HG03139 (cell line): ENCODE results near the gene G6PC1.
"Not testable (repeated sequence)": the region's sequence is repeated elsewhere in the genome, so short reads cannot be mapped to it uniquely, and the experiment has no call there.

ENCODE experiments used
- ATAC-seq: cut with Tn5 transposase; IDR thresholded peaks from one replicate; pipeline ENCODE4 v1.9.1; 2021; ENCODE audit not compliant: unreplicated experiment

G6PC1 gene

GRCh38 chr17:42901535-42902229 is 1.1 kb downstream of the G6PC1 start:
- ATAC-seq = no peak

DNA sequence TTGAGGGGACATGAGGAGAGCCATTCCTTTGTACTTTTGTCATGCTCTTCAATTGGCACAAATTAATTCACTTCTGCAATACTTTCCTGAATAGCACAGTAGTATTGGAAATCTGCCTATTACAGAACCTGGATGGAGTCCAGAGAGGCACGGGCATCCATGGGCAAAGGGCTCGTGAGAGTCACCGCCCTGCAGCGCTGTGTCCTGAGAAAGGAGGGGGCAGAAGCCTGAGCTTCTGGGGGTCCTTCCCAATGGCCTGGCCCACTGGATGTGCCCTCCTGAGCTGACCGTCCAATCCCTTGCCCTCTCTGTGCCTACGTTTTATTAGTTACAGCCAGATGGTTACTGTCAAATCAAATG is 3.5 kb downstream of the G6PC1 start:
- no peak for ATAC-seq

- ATAC-seq = no peak
Observed at GRCh38 chr17:42906772-42907446, 6.3 kb downstream of the G6PC1 start.

- ATAC-seq = no peak
Observed at GRCh38 chr17:42908872-42909700, 8.5 kb downstream of the G6PC1 start.

GRCh38 chr17:42913522-42913921 is 12.9 kb downstream of the G6PC1 start:
- no peak for ATAC-seq

GRCh38 chr17:42913981-42914617 is 13.5 kb downstream of the G6PC1 start:
- no peak for ATAC-seq

DNA sequence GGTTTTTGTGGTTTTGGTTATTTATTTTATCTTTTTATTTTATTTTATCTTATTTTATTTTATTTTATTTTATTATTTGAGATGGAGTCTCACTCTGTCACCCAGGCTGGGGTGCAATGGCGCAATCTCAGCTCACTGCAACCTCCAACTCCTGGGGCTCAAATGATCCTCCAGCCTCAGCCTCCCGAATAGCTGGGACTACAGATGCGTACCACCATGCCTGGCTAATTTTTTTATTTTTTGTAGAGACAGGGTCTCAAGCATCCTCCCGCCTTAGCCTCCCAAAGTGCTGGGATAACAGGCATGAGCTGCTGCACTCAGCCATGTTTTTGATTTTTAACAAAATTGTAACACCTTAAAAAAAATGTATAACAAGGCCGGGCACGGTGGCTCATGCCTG is 14.7 kb downstream of the G6PC1 start:
- not testable (repeated sequence) for ATAC-seq

DNA sequence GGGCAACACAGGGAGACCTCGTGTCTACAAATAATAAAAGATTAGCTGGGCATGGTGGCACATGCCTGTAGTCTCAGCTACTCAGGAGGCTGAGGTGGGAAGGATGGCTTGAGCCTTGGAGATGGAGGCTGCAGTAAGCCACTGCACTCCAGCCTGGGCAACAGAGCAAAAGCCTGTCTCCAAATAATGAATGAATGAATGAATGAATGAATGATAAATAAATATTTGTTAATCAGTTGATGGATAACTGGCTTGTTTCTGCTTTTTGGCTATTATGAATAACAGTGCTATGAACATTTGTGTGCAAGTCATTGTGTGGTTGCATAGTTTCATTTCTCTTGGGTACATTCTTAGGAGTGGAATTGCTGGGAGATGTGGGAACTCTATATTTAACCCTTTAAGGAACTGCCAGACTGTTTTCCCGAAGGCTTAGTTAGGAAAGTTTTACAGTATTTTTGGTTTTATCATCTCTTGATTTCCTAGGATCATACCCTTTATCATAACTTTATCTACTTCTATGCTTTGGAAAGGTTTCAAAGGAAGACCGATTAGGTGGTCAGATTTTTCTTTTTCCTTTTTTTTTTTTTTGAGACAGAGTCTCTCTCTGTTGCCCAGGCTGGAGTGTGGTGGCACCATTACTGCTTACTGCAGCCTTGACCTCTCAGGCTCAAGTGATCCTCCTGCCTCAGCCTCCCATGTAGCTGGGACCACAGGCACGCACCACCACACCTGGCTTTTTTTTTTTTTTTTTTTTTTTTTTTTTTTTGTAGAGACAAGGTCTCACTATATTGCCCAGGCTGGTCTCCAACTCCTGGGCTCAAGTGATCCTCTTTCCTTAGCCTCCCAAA is 16.0 kb downstream of the G6PC1 start:
- ATAC-seq = not testable (repeated sequence)

- no peak for ATAC-seq
Observed at GRCh38 chr17:42917236-42917603, 16.6 kb downstream of the G6PC1 start.

- ATAC-seq = no peak
Observed at GRCh38 chr17:42918902-42919521, 18.4 kb downstream of the G6PC1 start.

DNA sequence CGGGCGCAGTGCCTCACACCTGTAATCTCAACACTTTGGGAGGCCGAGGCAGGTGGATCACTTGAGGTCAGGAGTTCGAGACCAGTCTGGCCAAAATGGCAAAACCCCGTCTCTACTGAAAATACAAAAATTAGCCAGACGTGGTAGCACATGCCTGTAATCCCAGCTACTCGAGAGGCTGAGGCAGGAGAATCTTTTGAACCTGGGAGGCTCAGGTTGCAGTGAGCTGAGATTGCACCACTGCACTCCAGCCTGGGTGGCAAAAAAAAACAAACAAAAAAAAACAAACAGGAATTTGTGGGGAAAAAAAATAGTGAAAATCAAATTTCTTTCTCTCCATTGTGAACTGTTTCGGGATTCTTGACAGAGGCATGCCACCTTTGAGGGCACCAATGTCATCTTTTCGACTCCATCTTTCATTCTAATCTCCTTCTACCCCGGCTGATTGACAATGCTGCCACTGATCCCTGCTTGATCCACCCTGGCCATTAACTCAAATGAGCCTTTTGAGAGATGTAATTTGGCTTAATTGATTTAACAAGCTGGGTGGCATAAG is 19.0 kb downstream of the G6PC1 start:
- ATAC-seq = not testable (repeated sequence)

DNA sequence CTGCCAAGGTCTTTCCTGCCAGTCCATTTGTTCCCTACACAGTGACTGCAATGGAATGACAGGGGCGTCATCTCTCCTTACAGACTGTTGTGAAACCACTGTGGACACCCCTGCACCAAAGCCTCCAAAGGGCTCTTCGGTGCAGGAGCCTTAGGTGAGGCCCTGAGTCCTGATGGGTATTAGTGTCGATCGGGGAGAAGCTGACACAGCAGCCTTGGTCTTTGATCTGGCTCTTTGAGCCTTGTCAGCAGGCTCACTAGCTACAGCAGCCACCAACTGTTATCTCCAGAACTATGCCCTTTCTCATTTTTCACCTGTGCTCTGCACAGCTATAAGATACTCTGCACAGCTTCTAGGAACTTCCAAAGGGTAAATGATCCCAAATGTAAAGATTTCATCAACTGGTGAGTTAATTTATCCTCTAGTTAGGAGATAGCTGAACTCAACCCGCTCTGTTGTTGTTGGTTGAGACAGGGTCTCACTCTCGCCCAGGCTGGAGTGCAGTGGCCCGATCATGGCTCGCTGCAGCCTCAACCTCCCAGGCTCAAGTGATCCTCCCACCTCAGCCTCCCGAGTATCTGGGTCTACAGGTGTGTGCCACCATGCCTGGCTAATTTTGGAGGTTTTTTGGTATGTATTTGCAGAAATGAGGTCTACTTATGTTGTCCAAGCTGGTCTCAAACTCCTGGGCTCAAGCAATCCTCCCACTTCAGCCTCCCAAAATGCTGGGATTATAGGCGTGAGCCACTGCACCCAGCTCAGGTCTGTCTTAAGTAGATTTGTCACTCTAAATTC is 19.7 kb downstream of the G6PC1 start:
- no peak for ATAC-seq

DNA sequence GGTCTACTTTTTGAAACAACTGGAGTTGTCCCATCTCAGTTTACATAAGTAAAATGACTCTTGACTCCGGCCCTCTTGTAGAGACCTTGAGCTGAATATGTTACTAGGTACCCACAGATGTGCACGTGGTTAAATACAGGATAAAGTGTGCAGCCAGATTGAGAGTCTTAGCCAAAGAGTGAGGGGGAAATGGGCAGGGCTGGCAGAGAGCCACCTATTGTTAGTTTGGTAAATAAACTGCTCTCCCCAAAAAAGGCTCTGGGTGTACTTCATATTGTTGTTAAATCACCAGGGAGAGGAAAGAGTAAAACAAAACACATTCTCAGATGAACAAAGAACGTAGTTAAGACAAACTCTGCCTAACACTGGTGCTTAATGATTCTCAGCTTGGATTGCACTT is 20.3 kb downstream of the G6PC1 start:
- ATAC-seq = no peak

DNA sequence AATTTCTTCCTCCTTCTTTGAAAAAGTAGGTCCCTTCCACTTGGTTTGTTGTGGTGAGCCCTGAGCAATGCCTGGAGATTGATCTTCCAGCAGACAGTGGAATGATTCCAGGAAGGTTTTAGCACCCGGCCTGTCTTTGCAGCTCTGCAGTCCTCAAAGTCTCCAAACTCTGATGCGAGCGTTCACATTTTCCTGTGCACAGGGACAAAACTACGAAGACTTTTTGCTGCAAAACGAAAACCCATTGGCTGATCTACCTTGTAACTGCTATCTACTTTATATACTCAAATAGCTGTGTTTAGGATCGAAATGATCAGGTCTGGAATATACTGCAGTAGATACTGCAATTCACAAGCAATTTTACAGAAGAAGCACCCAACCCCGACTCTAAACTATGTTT is 21.7 kb downstream of the G6PC1 start:
- no peak for ATAC-seq

- not testable (repeated sequence) for ATAC-seq
Observed at GRCh38 chr17:42923472-42923871, 22.9 kb downstream of the G6PC1 start.

- no peak for ATAC-seq
Observed at GRCh38 chr17:42924891-42925290, 24.3 kb downstream of the G6PC1 start.

GRCh38 chr17:42928714-42929496 is 28.3 kb downstream of the G6PC1 start:
- ATAC-seq = no peak

DNA sequence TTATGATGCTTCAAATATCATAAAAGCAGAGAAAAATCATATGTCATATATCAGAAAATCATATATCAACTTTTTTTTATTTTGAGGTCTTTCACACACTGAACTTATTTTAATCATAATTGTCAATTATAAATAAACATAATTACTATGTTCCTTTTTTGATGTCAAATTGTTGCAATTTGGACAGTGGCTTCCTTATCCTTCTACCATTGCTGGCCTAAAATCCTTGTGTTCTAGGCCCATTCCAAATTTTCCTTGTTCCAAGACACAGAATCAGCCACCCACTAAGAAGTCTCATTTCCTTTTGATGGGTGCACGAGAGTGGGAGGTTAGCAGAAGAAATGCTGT is 28.9 kb downstream of the G6PC1 start:
- no peak for ATAC-seq
